NB4 (cell line): ENCODE measurements around the gene MLLT3.

Experiments used
- DNase-seq: peaks from one replicate; pipeline ENCODE4 v3.0.0; 2010; ENCODE audit warnings: low read depth
- H3K4me3 ChIP-seq: one replicate; pipeline ENCODE4 v1.5.1; 2011; ENCODE audit warnings: mild to moderate bottlenecking, low read depth, low read length, moderate library complexity
- CTCF ChIP-seq: IDR thresholded peaks from one replicate; pipeline ENCODE4 v1.5.1; 2012; ENCODE audit warnings: low read depth, low read length
- MAX ChIP-seq: IDR thresholded peaks from 2 replicates; pipeline ENCODE4 v1.6.1; 2011; ENCODE audit warnings: low read depth, low read length
- MYC ChIP-seq: IDR thresholded peaks from 2 replicates; pipeline ENCODE4 v1.6.1; 2011; ENCODE audit warnings: low read depth, low read length
- POLR2A ChIP-seq: IDR thresholded peaks from 2 replicates; pipeline ENCODE4 v1.6.1; 2011; ENCODE audit warnings: mild to moderate bottlenecking; ENCODE audit not compliant: insufficient read length; ENCODE audit errors: extremely low read depth

MLLT3 gene

GRCh38 chr9:20409321-20410092 is 212.8 kb downstream of the MLLT3 start:
- no peak overlapping the region for H3K4me3 ChIP-seq
- no peak for TF ChIP-seq MAX
- no peak for TF ChIP-seq MYC
- no peak for TF ChIP-seq CTCF
- no peak for TF ChIP-seq POLR2A
- no peak for DNase-seq

- no peak for DNase-seq
Measured at GRCh38 chr9:20408513-20408912, 213.8 kb downstream of the MLLT3 start.

GRCh38 chr9:20407013-20407412 is 215.3 kb downstream of the MLLT3 start:
- TF ChIP-seq CTCF (no peak), POLR2A (no peak), MAX (no peak), MYC (no peak)
- no peak overlapping the region for H3K4me3 ChIP-seq
- DNase-seq, result no peak

More at GRCh38 chr9:20408513-20408912, 213.8 kb downstream of the MLLT3 start:
- H3K4me3 ChIP-seq, result no peak overlapping the region
- TF ChIP-seq MYC (no peak), POLR2A (no peak), MAX (no peak), CTCF (no peak)

- TF ChIP-seq MAX (no peak), CTCF (no peak), POLR2A (no peak), MYC (no peak)
- H3K4me3 ChIP-seq, result no peak overlapping the region
- no peak for DNase-seq
Measured at GRCh38 chr9:20406344-20406743, 216.0 kb downstream of the MLLT3 start.

- TF ChIP-seq POLR2A (no peak), CTCF (no peak), MYC (no peak)
- no peak for DNase-seq
- H3K4me3 ChIP-seq, result no peak overlapping the region
Measured at GRCh38 chr9:20405616-20406015, 216.7 kb downstream of the MLLT3 start.

GRCh38 chr9:20405078-20405477 is 217.2 kb downstream of the MLLT3 start:
- no peak overlapping the region for H3K4me3 ChIP-seq
- TF ChIP-seq MAX (no peak), MYC (no peak), POLR2A (no peak), CTCF (no peak)
- no peak for DNase-seq
